Cardiac fibroblast (primary cell): ENCODE data around the gene PRPSAP2.
A peak's percentile ranks its signal among the peaks of the same experiment; 100 is the strongest.

ENCODE experiments used
- DNase-seq, 2 donors: peaks; one replicate each; pipeline versions ENCODE4 v3.0.0 to v3.0.0-alpha.2; 2010; ENCODE audit warnings: low read depth in 2 of 2
- H3K4me3 ChIP-seq, 2 donors: replicated peaks in 1 of 2; 1 replicate in 1 of 2; 2 replicates in 1 of 2; pipeline ENCODE4 v1.5.1; 2011; ENCODE audit warnings: low read depth in 2 of 2, low read length in 2 of 2, mild to moderate bottlenecking in 2 of 2, moderate library complexity in 1 of 2
- CTCF ChIP-seq: IDR thresholded peaks from one replicate; pipeline ENCODE4 v1.5.1; 2011; ENCODE audit warnings: low read depth, mild to moderate bottlenecking, low read length, inconsistent platforms

The PRPSAP2 gene

DNA sequence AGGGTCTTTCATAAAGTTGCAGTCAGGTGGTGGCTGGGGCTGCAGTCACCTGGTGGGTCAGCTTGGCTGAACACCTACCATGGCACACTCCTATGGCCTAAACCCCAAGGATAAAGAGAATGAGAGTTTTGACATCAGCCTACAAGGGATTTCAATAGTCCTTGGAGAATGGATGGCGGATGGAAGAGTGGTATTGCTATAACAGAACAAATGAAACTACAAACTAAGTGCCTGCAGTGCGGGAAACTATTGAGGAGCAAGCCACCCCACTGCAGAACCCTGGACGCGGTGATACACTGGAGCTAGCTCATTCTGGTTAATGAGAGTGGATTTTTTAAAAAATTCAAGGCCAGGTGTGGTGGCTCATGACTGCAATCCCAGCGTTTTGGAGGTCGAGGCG lies 3.0 kb upstream of the PRPSAP2 start:
- H3K4me3 ChIP-seq = peak overlapping the region in 1 of 2 donors; percentile 66

GRCh38 chr17:18855831-18856569 lies 1.9 kb upstream of the PRPSAP2 start:
- peak overlapping the region; percentile 54 to 66 for H3K4me3 ChIP-seq
- peak; percentile 94 to 95 for DNase-seq
- TF ChIP-seq CTCF = no peak

More for the DNA sequence above, 3.0 kb upstream of the PRPSAP2 start:
- no peak for DNase-seq
- no peak for TF ChIP-seq CTCF

- H3K4me3 ChIP-seq = peak overlapping the region; percentile 54 to 66
- DNase-seq = no peak
- no peak for TF ChIP-seq CTCF
Observed at GRCh38 chr17:18856570-18856915, 1.4 kb upstream of the PRPSAP2 start.

DNA sequence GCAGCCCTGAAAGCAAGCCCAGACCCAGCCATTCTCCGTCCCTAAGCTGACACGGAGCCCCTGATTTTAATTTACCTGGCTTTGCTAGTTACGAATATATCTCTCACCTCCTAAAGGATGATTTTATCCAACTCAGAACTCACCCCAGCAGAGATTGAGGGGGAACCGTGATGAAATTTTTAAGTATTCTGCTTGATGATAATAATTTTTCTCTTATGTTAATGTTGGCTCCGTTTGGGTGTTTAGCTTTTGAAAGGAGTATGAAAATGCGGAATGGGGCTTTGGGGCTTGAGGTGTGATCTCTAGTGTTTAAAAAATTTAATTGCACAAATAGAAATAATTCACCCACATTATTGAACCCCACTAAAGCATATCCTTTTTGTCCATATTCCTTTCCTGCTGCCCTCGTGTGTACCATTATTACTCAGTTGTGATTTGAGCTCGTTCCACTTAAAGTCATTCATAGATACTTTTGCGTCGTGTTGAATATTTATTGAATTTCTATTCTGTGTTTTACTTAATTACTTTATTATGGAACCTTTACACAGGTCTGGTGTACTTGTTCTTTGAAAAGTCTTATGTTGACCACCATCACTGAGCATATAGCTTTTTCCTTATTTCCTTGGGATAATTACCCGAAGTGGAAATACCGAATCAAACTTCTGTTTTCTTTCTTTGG lies 775 bp downstream of the PRPSAP2 start:
- no peak for DNase-seq
- H3K4me3 ChIP-seq = peak overlapping the region; percentile 67 to 77
- TF ChIP-seq CTCF = no peak

- TF ChIP-seq CTCF = no peak
- peak; percentile 56 to 66 for DNase-seq
- H3K4me3 ChIP-seq = peak overlapping the region; percentile 67 to 77
Observed at GRCh38 chr17:18859256-18859655, 1.3 kb downstream of the PRPSAP2 start.

DNA sequence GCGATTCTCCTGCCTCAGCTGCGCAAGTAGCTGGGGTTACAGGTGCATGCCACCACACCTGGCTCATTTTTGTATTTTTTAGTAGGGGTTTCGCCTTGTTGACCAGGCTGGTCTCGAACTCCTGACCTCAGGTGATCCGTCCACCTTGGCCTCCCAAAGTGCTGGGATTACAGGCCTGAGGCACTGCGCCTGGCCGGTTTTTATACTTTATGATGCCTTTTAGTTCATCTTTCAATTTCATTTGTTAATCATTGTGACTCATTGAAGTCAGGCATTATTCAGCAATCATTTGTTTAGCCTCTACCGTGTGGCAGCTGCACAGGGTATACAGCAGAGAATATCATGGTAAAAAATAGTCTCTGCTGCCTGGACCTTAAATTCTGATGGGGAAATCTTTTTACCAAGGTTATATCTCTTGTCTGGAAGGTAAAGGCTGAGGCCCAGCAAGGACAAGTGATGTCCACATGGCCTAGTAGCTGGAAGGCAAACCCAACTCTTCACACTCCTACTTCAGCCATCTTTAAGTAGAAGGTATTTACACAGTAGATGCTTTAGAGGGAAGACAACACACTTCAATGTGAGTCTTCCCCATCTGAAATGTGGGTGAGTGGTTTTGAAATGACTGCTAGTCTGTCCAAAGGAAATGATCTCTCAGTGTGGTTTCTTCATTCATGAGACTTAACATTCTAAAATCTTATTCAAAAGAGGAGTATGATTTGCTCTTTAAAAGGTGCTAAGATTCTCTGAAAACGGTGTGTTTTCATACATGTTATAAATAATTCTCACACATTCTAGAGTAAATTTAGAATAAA lies 2.4 kb downstream of the PRPSAP2 start:
- no peak overlapping the region for H3K4me3 ChIP-seq
- TF ChIP-seq CTCF = no peak
- DNase-seq = peak in 1 of 2 donors; percentile 33
